Liver (tissue), 9 donors: ENCODE data around the gene PLAAT5. TPM values are rescaled to one million over a fixed set of nuclear protein-coding genes. Genes with fewer than 3 reads are reported as not detected.
A peak's percentile ranks its signal among the peaks of the same experiment; 100 is the strongest.

Experiments
- DNase-seq: peaks from one replicate; pipeline ENCODE4 v3.0.0-alpha.2; 2017; ENCODE audit warnings: low spot score
- H3K27ac ChIP-seq, 2 donors: one replicate each; pipeline ENCODE4 v1.7.0; 2013; ENCODE audit warnings: inconsistent platforms in 2 of 2, low read length in 2 of 2, control low read depth in 1 of 2, low read depth in 1 of 2, mild to moderate bottlenecking in 1 of 2
- H3K27me3 ChIP-seq, 4 donors: one replicate each; pipeline versions ENCODE4 v1.6.1 to v1.7.0; 2013; ENCODE audit warnings: low read length in 3 of 4, inconsistent platforms in 1 of 4, mild to moderate bottlenecking in 1 of 4, moderate library complexity in 1 of 4; ENCODE audit not compliant: control insufficient read depth in 4 of 4, insufficient read depth in 4 of 4
- H3K36me3 ChIP-seq, 4 donors: one replicate each; pipeline versions ENCODE4 v1.6.1 to v1.7.0; 2013; ENCODE audit warnings: low read length in 3 of 4, mild to moderate bottlenecking in 3 of 4, low read depth in 1 of 4, moderate library complexity in 1 of 4; ENCODE audit not compliant: control insufficient read depth in 4 of 4, insufficient read depth in 3 of 4
- H3K4me1 ChIP-seq, 4 donors: one replicate each; pipeline versions ENCODE4 v1.6.1 to v1.7.0; 2013; ENCODE audit warnings: low read length in 3 of 4, mild to moderate bottlenecking in 3 of 4, moderate library complexity in 1 of 4; ENCODE audit not compliant: control insufficient read depth in 4 of 4, insufficient read depth in 4 of 4
- H3K4me3 ChIP-seq, 3 donors: one replicate each; pipeline versions ENCODE4 v1.6.1 to v1.7.0; 2013; ENCODE audit warnings: low read length in 3 of 3, control low read depth in 1 of 3, low read depth in 1 of 3, mild to moderate bottlenecking in 1 of 3
- H3K9ac ChIP-seq, 2 donors: one replicate each; pipeline ENCODE4 v1.7.0; 2013; ENCODE audit warnings: low read length in 2 of 2, mild to moderate bottlenecking in 2 of 2, moderate library complexity in 2 of 2, control low read depth in 1 of 2, low read depth in 1 of 2
- H3K9me3 ChIP-seq, 4 donors: one replicate each; pipeline versions ENCODE4 v1.6.1 to v1.7.0; 2013; ENCODE audit warnings: low read length in 3 of 4; ENCODE audit not compliant: control insufficient read depth in 4 of 4
- CTCF ChIP-seq: fragments of 150-350 bp; IDR thresholded peaks from 2 replicates; pipeline ENCODE4 v1.5.1; 2017; ENCODE audit warnings: improper control_type of control experiment, low read depth, low read length; ENCODE audit not compliant: missing input control
- EGR1 ChIP-seq, 2 donors: IDR thresholded peaks; 2 replicates each; pipeline ENCODE4 v1.6.1; 2016 to 2018; ENCODE audit warnings: antibody characterized with exemption in 2 of 2, low read depth in 2 of 2
- FOXA1 ChIP-seq: IDR thresholded peaks from 2 replicates; pipeline ENCODE4 v1.6.1; 2016; ENCODE audit warnings: antibody characterized with exemption
- FOXA2 ChIP-seq: IDR thresholded peaks from 2 replicates; pipeline ENCODE4 v1.6.1; 2016; ENCODE audit warnings: antibody characterized with exemption
- GABPA ChIP-seq, 2 donors: IDR thresholded peaks in 1 of 2; conservative IDR thresholded peaks in 1 of 2; 2 replicates each; pipeline ENCODE4 v1.6.1; 2016; ENCODE audit warnings: antibody characterized with exemption in 2 of 2, mild to moderate bottlenecking in 1 of 2, moderate library complexity in 1 of 2
- HNF4A ChIP-seq, 2 donors: conservative IDR thresholded peaks; 2 replicates each; pipeline ENCODE4 v1.6.1; 2016; ENCODE audit warnings: antibody characterized with exemption in 2 of 2, mild to moderate bottlenecking in 2 of 2
- HNF4G ChIP-seq: IDR thresholded peaks from 2 replicates; pipeline ENCODE4 v1.6.1; 2016; ENCODE audit warnings: antibody characterized with exemption
- MAX ChIP-seq: IDR thresholded peaks from 2 replicates; pipeline ENCODE4 v1.6.1; 2016; ENCODE audit warnings: antibody characterized with exemption
- NR2F2 ChIP-seq: IDR thresholded peaks from 2 replicates; pipeline ENCODE4 v1.6.1; 2016; ENCODE audit warnings: antibody characterized with exemption
- RAD21 ChIP-seq, 2 donors: IDR thresholded peaks; 2 replicates each; pipeline ENCODE4 v1.6.1; 2016; ENCODE audit warnings: antibody characterized with exemption in 2 of 2, mild to moderate bottlenecking in 2 of 2
- RXRA ChIP-seq, 2 donors: IDR thresholded peaks; 2 replicates each; pipeline ENCODE4 v1.6.1; 2017 to 2018; ENCODE audit warnings: antibody characterized with exemption in 2 of 2, mild to moderate bottlenecking in 1 of 2
- SP1 ChIP-seq: IDR thresholded peaks from 2 replicates; pipeline ENCODE4 v1.6.1; 2018; ENCODE audit warnings: antibody characterized with exemption, mild to moderate bottlenecking
- TAF1 ChIP-seq: conservative IDR thresholded peaks from 2 replicates; pipeline ENCODE4 v1.6.1; 2016; ENCODE audit warnings: antibody characterized with exemption, mild to moderate bottlenecking
- YY1 ChIP-seq: IDR thresholded peaks from 2 replicates; pipeline ENCODE4 v1.6.1; 2016; ENCODE audit warnings: antibody characterized with exemption, mild to moderate bottlenecking
- WGBS: extraction: QIAGEN DNeasy Blood & Tissue Kit; methylation state at CpG from one replicate; pipeline ENCODE4 v1.1.7; 2013; 5-methylcytosine and 5-hydroxymethylcytosine counted together
- polyA plus RNA-seq, 2 donors: library from polyadenylated mRNA; stranded (reverse) in 1 of 2; unstranded in 1 of 2; fragments of 200-250 nt in 1 of 2; fragments of >200 nt in 1 of 2; fragmentation: Nextera tagmentation in 1 of 2; extraction: Ambion mirVana in 1 of 2; gene quantifications; one replicate each; pipeline versions ENCODE4 v1.2.1 to v1.2.3, GENCODE V29; 2013 to 2015
- total RNA-seq, 2 donors: library from RNA; depleted of rRNA; stranded (reverse); fragments of >200 nt; gene quantifications; one replicate each; pipeline ENCODE4 v1.2.3, GENCODE V29; 2014
- TF ChIP-seq, protein P1 (sequence below): IDR thresholded peaks from 2 replicates; pipeline ENCODE4 v1.6.1; 2016; ENCODE audit warnings: antibody characterized with exemption
- TF ChIP-seq, protein P2 (sequence below): IDR thresholded peaks from 2 replicates; pipeline ENCODE4 v1.6.1; 2016; ENCODE audit warnings: antibody characterized with exemption
- TF ChIP-seq, protein P3 (sequence below): IDR thresholded peaks from 2 replicates; pipeline ENCODE4 v1.6.1; 2016; ENCODE audit warnings: antibody characterized with exemption, mild to moderate bottlenecking
- donor health status: healthy.
- donor health status: healthy.
- donor health status: healthy.
- donor health status: healthy.
- donor health status: healthy.

PLAAT5 gene
- total and polyA plus RNA-seq, 4 donors: 0.03 to 1.4 TPM; not detected in 2

- Histone ChIP-seq H3K27me3 (no peaks in the 10 kb centered on the region), H3K9me3 (no peaks in the 10 kb centered on the region), H3K4me1 (peaks cover 8 to 33% (median 23%) of the 10 kb centered on the region in 4 donors), H3K27ac (peak overlapping the region in 1 of 2 donors; percentile 43), H3K9ac (no peak overlapping the region), H3K4me3 (no peak overlapping the region), H3K36me3 (no peaks in the 10 kb centered on the region)
- 66% methylated on average over 7 of the region's 7 CpGs for WGBS
- peak; percentile 29 for DNase-seq
- peak; percentile 77 for TF ChIP-seq SP1
- TF ChIP-seq EGR1 (IDR thresholded peaks at IDR 0.05; ENCODE audit: low read depth in 2 of 2): no peak
- TF ChIP-seq FOXA2: no peak
- TF ChIP-seq CTCF: peak; percentile 7
- peak; percentile 74 to 85 for TF ChIP-seq RXRA (IDR thresholded peaks at IDR 0.05)
- TF ChIP-seq FOXA1: no peak
- TF ChIP-seq HNF4A (conservative IDR thresholded peaks at IDR 0.05): peak; percentile 95 to 97
- TF ChIP-seq, protein P1, sequence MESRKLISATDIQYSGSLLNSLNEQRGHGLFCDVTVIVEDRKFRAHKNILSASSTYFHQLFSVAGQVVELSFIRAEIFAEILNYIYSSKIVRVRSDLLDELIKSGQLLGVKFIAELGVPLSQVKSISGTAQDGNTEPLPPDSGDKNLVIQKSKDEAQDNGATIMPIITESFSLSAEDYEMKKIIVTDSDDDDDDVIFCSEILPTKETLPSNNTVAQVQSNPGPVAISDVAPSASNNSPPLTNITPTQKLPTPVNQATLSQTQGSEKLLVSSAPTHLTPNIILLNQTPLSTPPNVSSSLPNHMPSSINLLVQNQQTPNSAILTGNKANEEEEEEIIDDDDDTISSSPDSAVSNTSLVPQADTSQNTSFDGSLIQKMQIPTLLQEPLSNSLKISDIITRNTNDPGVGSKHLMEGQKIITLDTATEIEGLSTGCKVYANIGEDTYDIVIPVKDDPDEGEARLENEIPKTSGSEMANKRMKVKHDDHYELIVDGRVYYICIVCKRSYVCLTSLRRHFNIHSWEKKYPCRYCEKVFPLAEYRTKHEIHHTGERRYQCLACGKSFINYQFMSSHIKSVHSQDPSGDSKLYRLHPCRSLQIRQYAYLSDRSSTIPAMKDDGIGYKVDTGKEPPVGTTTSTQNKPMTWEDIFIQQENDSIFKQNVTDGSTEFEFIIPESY: no peak
- TF ChIP-seq NR2F2: no peak
- TF ChIP-seq MAX: peak; percentile 68
- peak; percentile 47 for TF ChIP-seq HNF4G
- TF ChIP-seq, protein P2, sequence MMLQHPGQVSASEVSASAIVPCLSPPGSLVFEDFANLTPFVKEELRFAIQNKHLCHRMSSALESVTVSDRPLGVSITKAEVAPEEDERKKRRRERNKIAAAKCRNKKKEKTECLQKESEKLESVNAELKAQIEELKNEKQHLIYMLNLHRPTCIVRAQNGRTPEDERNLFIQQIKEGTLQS: no peak
- TF ChIP-seq GABPA (IDR thresholded peaks at IDR 0.05 in 1 of 2, conservative IDR thresholded peaks at IDR 0.05 in 1 of 2): peak in 1 of 2 donors; percentile 18
- TF ChIP-seq RAD21 (IDR thresholded peaks at IDR 0.05): peak; percentile 21 to 60
- TF ChIP-seq, protein P3, sequence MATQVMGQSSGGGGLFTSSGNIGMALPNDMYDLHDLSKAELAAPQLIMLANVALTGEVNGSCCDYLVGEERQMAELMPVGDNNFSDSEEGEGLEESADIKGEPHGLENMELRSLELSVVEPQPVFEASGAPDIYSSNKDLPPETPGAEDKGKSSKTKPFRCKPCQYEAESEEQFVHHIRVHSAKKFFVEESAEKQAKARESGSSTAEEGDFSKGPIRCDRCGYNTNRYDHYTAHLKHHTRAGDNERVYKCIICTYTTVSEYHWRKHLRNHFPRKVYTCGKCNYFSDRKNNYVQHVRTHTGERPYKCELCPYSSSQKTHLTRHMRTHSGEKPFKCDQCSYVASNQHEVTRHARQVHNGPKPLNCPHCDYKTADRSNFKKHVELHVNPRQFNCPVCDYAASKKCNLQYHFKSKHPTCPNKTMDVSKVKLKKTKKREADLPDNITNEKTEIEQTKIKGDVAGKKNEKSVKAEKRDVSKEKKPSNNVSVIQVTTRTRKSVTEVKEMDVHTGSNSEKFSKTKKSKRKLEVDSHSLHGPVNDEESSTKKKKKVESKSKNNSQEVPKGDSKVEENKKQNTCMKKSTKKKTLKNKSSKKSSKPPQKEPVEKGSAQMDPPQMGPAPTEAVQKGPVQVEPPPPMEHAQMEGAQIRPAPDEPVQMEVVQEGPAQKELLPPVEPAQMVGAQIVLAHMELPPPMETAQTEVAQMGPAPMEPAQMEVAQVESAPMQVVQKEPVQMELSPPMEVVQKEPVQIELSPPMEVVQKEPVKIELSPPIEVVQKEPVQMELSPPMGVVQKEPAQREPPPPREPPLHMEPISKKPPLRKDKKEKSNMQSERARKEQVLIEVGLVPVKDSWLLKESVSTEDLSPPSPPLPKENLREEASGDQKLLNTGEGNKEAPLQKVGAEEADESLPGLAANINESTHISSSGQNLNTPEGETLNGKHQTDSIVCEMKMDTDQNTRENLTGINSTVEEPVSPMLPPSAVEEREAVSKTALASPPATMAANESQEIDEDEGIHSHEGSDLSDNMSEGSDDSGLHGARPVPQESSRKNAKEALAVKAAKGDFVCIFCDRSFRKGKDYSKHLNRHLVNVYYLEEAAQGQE: peak; percentile 41
- TF ChIP-seq TAF1: no peak
- peak; percentile 82 for TF ChIP-seq YY1
These were observed 19.5 kb upstream of the PLAAT5 start for GRCh38 chr11:63510360-63511047.
